GM18502 (cell line): Measurements from ENCODE around the gene EMP3.

Experiments used
- ATAC-seq: cut with Tn5 transposase; IDR thresholded peaks from one replicate; pipeline ENCODE4 v1.9.1; 2021; ENCODE audit warnings: mild to moderate bottlenecking; ENCODE audit not compliant: unreplicated experiment, poor library complexity

The EMP3 gene

DNA sequence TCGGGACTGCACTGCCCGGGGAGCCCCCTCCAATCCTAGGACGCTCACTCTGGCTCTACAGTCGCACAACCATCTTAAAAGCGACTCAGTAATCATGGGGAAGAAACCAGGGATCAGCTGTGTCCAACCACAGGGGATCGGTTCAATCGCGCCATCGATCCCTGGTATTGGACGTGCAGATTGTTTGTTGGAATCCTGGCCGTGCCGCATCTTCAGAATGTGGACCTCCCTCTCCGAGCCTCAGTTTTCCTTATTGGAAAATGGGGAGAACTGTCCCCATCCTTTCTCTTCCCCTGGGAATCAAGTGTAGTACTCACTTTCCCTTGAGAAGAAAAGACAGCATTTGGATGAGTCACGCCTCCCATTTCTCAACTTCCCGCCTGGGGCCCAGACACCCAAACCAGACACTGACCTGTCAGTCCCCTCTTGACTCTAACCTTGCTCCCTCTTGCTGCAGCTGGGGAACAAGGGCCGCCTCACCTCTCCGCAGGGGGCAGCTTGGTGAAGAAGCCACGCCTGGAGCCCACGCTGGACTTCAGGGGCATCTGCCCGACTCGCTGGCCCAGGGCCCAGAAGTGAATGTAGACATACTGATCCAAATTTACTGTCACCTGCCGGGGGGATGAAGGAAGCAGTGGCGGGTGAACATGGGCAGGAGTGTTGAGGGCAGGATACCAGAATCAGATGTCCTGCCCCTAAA, 17.6 kb downstream of the EMP3 start:
- ATAC-seq, result no peak

- no peak for ATAC-seq
Observed at GRCh38 chr19:48344892-48345291, 19.5 kb downstream of the EMP3 start.

DNA sequence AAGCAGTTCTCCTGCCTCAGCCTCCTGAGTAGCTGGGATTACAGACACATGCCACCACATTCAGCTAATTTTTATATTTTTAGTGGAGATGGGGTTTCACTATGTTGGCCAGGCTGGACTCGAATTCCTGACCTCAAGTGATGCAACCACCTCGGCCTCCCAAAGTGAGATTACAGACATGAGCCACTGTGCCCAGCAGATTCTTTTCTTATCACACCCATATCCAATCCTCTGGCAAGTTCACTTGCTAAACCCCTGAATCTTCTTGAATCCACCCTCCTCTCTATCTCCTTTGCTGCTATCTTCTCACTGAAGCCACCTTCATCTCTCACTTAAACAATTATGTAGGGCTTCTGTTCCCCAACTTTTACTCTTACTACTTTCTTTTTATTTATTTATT, 20.8 kb downstream of the EMP3 start:
- ATAC-seq, result no peak

GRCh38 chr19:48348045-48348444, 22.7 kb downstream of the EMP3 start:
- no peak for ATAC-seq

GRCh38 chr19:48348737-48349136, 23.4 kb downstream of the EMP3 start:
- ATAC-seq, result no peak

DNA sequence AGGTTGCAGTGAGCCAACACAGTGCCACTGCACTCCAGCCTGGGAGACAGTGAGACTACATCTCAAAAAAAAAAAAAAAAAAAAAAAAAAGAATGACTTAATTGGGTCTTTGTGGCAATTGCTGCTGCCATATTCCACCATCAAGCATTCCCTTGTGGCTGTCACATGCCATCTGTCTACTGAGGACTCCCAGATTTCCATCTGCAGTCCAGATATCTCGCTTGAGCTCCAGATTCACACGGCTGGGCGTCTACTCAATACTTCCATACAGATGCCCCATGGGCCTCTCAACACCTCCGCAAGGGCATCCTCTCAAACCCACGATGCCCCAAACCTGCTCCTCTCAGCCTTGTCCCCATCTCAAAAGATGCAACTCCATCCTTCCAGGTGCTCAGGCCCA, 25.5 kb downstream of the EMP3 start:
- no peak for ATAC-seq

DNA sequence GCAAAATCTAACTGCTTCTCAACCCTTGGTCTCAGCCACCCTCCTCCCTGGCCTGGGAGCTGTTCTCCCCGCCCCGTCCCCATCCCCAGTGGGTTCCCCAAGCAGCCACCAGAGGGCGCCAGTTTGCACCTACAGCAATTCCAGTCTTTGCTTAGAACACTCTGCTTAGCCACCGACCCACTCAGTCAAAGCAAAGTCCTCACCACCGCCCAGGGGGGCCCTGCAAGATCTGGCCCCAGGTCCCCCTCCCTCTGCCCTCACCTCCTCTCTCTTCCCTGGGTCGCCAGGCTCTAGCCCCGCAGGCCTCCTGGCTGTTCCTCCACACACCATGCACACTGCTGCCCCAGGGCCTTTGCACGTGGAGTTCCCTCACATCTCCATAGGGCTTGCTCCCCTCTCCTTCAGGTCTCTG, 26.0 kb downstream of the EMP3 start:
- ATAC-seq, result no peak

GRCh38 chr19:48353677-48354076, 28.3 kb downstream of the EMP3 start:
- ATAC-seq, result no peak

GRCh38 chr19:48354332-48354992, 29.1 kb downstream of the EMP3 start:
- ATAC-seq, result no peak

DNA sequence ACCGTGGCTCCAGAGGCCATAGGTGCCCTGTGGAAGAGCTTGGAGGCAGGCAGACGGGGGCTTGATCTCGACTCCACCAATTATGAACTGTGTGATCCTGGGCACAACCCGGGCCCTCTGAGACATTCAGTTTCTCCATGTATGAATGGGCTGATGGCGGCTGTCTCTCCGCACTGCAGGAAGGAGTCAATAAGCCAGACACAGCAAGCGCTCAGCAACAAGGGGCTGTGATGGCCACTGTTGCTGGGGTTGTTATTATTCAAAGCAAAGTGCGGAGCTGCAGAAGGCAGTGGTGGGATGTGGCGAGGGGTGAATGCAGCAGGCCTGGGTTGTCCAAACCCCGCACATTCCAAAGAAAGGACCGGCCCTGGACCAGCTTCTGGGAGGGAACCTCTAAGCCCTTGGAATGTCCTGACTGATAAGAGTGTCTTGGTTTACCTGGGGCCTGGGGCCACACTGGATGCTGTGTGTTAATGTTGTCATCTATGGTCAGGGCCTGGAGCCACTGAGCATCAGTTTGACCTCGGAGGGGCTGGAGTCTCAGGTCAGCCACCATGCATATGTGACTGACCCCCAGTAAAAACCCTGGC, 30.1 kb downstream of the EMP3 start:
- no peak for ATAC-seq

GRCh38 chr19:48359123-48359522, 33.8 kb downstream of the EMP3 start:
- no peak for ATAC-seq

DNA sequence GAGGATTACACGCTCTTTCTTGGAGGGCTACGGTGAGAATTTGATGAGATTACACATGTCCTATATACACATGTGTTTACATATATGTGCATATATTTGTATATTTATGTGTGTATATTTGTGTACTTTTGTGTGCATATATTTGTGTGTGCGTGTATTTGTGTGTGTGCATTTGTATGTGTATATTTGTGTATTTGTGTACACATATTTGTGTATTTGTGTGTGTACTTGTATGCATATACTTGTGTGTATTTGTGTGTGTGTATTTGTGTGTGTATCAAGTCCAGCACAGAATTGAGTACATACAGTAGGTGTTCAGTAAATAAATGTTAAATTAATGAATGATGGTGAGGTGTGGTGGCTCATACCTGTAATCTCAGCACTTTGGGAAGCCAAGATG, 36.6 kb downstream of the EMP3 start:
- no peak for ATAC-seq

DNA sequence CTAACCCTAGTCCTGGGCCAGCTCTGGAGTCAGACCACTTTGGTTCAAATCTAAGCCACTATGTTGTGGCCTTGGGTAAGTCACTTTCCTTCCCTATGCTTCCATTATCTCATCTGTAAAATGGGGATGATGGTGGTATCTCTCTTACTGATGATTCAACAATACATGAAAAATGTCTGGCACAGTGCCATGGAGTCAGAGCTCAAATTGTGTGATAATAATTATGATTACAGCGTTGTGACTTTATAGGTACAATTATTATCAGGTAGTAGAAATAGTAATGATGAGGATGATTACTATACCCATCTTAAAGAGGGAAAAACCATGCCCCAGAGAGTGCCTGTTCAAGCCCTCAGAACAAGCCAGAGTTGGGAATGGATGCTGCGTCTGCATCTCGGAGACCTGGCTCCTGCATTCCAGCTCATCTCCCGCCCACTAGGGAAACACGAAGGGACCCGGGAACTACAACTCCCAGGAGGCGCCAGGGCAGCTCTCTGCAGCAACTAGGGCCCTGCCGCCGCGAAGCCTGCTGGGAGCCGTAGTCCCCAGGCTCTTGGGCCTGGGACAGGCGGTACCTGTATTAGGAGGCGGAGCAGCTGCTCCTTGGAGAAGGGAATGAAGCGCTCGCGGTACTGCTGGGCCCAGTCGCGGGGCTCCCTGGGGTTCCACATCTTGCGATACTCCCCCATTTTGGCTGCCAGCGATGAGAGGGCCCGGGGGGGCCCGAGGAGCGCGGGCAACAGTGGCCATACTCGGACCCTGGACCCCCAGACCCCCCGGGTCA, 37.6 kb downstream of the EMP3 start:
- ATAC-seq, result peak; percentile 54

DNA sequence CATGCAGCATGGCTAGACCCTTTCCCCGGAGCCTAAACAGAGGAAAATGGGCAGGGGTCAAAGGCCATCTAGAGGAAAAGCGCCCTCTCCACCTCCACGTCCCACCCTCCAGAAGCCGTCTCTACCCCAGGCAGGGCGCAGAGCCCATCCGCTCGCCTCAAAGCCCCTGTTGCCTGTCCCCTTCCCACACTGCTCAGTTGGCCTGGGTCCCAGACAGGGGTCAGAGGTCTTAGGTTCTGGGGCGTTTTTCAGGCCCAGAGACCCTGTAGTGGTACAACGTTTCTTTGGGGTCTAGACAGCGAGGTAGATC, 38.1 kb downstream of the EMP3 start:
- ATAC-seq, result peak; percentile 19

DNA sequence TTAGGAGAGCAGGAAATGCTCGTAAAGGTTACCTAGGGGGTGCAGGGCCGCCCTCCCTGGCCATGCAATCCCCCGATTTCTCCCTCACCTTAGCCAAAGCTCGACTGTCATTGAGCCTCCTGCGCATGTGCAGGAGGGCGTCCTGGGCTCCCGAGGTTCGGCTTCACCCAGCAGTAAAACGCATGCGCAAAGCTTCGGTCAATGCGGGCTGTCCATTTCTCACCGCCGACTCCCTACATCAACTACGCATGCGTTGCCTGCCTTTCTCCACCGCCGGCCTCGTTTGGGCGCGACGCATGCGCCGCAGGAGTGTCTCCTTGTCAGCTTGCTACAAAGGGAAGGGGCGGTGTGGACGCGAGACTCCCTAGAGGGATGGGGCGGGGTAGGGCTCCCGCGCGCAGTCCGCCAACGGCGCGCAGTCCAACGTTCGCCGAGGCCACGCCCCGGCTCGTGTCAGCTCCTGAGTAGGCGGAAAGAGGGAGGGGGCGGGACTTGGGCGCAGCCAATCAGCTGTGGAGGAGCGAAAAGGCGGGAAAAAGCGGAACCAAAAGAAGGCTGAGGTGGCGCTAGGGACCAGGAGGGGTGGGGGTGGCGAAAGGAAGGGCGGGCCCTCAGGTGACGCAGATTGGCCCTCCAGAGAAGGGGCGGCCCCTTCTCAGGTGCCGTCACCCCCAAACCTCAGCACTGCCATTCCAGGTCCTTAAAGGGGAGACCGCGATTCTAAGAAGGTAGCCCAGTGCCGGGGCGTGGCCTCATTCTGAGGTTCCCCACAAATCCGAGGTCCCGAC, 38.7 kb downstream of the EMP3 start, which contains the start of the genes SYNGR4 and TMEM143:
SYNGR4 (plus strand) TSS at position 558 of the 788 bp plus-strand sequence. CDS start 1,476 bp downstream, outside the sequence.
TMEM143 (minus strand) TSS at position 131 of the 788 bp plus-strand sequence; CDS start at position 111, 20 bp downstream.
- ATAC-seq, result peak; percentile 79

DNA sequence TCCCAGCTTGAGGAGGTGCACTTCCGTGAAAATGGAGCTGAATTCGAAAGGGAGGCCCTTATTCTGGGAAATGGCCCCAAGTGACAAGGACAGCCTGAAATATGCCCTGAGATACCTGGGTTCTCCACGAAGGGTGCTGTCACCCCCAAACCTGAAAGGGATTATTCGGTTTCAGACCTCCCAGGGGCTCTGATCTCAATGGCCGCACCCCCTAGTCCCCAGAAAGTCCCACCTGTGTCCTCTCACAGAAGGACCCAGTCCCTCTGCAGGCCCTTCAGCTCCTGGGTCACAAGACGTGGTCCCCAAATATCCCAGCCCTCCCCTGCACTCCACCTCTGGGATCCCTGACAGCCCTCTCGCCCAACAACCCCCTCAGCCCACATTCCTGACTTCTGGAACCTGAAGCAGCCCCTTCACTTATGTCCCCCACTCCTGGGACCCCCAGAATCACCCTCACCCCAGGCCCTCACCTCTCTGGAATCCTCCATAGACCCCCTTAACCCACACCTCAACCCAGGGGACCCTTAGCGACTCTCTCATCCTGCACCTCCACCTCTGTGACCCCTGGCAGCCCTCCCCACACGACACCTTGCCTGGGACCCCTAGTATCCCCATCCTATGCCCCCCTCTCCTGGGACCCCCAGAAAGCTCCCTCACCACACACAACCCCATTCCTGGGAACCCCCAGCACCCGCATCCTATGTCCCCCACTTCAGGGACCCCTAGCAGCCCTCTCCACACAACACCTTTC, 39.4 kb downstream of the EMP3 start:
- no peak for ATAC-seq

DNA sequence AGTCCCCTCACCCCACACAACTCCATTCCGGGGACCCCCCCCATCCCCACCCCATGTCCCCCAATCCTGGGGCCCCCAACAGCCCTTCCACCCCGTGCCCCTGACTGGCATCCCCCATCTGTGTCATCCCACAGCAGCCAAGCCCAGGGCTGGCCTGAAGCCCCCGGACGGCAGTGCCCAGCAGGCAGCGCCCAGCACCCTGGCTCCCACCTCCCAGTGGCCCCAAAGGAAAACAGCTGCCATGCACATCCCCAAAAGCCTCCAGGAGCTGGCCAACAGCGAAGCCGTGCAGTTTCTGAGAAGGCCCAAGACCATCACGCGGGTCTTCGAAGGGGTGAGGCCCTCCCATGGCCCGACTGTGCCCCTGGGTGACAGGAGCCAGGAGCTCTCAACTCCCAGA, 40.2 kb downstream of the EMP3 start:
- ATAC-seq, result no peak

GRCh38 chr19:48367855-48368254, 42.5 kb downstream of the EMP3 start:
- no peak for ATAC-seq

GRCh38 chr19:48368936-48369335, 43.6 kb downstream of the EMP3 start:
- ATAC-seq, result no peak
